NCI-H2107 (cell line): ENCODE results near the gene ANKRD11.
"Not testable (repeated sequence)": the region's sequence is repeated elsewhere in the genome, so short reads cannot be mapped to it uniquely, and the experiment has no call there.

Experiments
- DNase-seq: peaks from one replicate; lab custom pipeline; 2025; lab: John Stamatoyannopoulos, UW

The ANKRD11 gene

GRCh38 chr16:89280546-89281188 is 209.7 kb downstream of the ANKRD11 start:
- no peak for DNase-seq

- no peak for DNase-seq
Measured at GRCh38 chr16:89279666-89280481, 210.5 kb downstream of the ANKRD11 start.

- no peak for DNase-seq
Measured at GRCh38 chr16:89278441-89279240, 211.7 kb downstream of the ANKRD11 start.

- no peak for DNase-seq
Measured at GRCh38 chr16:89277641-89278341, 212.6 kb downstream of the ANKRD11 start.

GRCh38 chr16:89277049-89277448 is 213.3 kb downstream of the ANKRD11 start:
- DNase-seq: no peak

- DNase-seq: no peak
Measured at GRCh38 chr16:89275837-89276720, 214.3 kb downstream of the ANKRD11 start.

GRCh38 chr16:89275284-89275584 is 215.1 kb downstream of the ANKRD11 start:
- DNase-seq: no peak

- no peak for DNase-seq
Measured at GRCh38 chr16:89274561-89275283, 215.6 kb downstream of the ANKRD11 start.

GRCh38 chr16:89273741-89274472 is 216.5 kb downstream of the ANKRD11 start:
- DNase-seq: no peak

- no peak for DNase-seq
Measured at GRCh38 chr16:89272631-89273030, 217.7 kb downstream of the ANKRD11 start.

- no peak for DNase-seq
Measured at GRCh38 chr16:89270666-89271345, 219.6 kb downstream of the ANKRD11 start.

- DNase-seq: no peak
Measured at GRCh38 chr16:89269805-89270665, 220.3 kb downstream of the ANKRD11 start.

GRCh38 chr16:89268987-89269735 is 221.2 kb downstream of the ANKRD11 start:
- no peak for DNase-seq

- no peak for DNase-seq
Measured at GRCh38 chr16:89268585-89268984, 221.8 kb downstream of the ANKRD11 start.

GRCh38 chr16:89267746-89268145 is 222.6 kb downstream of the ANKRD11 start:
- not testable (repeated sequence) for DNase-seq

- no peak for DNase-seq
Measured at GRCh38 chr16:89266521-89267134, 223.7 kb downstream of the ANKRD11 start.

GRCh38 chr16:89265647-89266046 is 224.7 kb downstream of the ANKRD11 start:
- no peak for DNase-seq
